ENCODE data around the gene PSG7. TPM values are rescaled to one million over a fixed set of nuclear protein-coding genes. Genes with fewer than 3 reads are reported as not detected.
"Not testable (repeated sequence)": the region's sequence is repeated elsewhere in the genome, so short reads cannot be mapped to it uniquely, and the experiment has no call there.

Gene PSG7
- total RNA-seq, 1 donor from 2014 or later = not detected

DNA sequence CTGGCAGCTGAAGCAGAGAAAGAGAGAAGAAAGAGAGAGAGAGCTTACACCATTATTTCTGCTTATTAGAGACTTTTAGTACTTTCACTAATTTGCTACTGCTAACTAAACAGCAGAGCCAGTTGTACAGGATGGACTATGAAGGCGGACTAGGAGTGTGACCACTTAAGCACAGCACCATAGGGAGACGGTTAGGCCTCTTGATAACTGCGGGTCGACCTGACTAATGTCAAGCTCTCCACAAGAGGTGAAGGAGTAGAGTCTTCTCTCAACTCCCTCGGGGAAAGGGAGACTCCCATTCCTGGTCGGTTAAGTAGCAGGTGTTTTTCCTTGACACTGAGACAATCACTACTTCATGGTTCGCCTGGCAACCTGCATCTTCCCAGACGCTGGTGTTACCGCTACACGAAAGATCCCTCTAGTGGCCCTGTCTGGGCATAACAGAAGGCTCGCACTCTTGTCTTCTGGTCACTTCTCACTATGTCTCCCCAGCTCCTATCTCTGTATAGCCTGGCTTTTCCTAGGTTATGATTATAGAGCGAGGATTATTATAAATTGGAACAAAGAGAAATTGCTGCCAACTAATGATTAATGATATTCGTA lies 5.3 kb upstream of the PSG7 start:
- Mint-ChIP-seq H3K9me3 (ENCODE audit: unreplicated experiment) (no peaks in the 10 kb centered on the region), H3K27ac (ENCODE audit: unreplicated experiment) (no peak overlapping the region), H3K4me1 (ENCODE audit: unreplicated experiment) (no peaks in the 10 kb centered on the region), H3K36me3 (ENCODE audit: low read depth, unreplicated experiment) (no peaks in the 10 kb centered on the region), H3K4me3 (ENCODE audit: unreplicated experiment) (no peak overlapping the region), H3K27me3 (ENCODE audit: unreplicated experiment) (no peaks in the 10 kb centered on the region)
- TF ChIP-seq, protein P1, sequence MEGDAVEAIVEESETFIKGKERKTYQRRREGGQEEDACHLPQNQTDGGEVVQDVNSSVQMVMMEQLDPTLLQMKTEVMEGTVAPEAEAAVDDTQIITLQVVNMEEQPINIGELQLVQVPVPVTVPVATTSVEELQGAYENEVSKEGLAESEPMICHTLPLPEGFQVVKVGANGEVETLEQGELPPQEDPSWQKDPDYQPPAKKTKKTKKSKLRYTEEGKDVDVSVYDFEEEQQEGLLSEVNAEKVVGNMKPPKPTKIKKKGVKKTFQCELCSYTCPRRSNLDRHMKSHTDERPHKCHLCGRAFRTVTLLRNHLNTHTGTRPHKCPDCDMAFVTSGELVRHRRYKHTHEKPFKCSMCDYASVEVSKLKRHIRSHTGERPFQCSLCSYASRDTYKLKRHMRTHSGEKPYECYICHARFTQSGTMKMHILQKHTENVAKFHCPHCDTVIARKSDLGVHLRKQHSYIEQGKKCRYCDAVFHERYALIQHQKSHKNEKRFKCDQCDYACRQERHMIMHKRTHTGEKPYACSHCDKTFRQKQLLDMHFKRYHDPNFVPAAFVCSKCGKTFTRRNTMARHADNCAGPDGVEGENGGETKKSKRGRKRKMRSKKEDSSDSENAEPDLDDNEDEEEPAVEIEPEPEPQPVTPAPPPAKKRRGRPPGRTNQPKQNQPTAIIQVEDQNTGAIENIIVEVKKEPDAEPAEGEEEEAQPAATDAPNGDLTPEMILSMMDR (IDR thresholded peaks at IDR 0.05; ENCODE audit: unreplicated experiment) = peak; percentile 48
- peak; percentile 34 for DNase-seq (ENCODE audit: low spot score)

DNA sequence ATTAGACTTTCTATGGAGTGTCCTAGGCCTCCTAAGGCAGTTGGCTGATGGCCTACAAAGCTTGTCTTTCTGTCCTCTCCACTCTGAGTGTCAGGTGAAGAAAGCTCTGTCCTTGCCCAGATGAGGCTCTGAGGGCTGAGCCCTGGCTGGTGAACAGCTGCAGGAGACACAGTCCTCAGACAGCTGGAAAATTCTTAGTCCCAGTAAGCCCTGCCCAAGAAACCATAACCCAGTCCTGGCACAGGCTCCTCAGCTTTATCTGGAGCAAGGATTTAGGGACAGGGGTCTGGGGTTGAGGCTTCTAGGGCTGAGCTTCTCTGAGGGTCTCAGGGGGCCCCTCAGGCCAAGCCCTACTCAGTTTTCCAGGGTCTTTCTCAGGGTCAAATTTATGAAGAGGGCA lies 2.3 kb downstream of the PSG7 start:
- not testable (repeated sequence) for DNase-seq (ENCODE audit: low spot score); H3K36me3 Mint-ChIP-seq (ENCODE audit: low read depth, unreplicated experiment); H3K4me3 Mint-ChIP-seq (ENCODE audit: unreplicated experiment); H3K9me3 Mint-ChIP-seq (ENCODE audit: unreplicated experiment); H3K4me1 Mint-ChIP-seq (ENCODE audit: unreplicated experiment); H3K27ac Mint-ChIP-seq (ENCODE audit: unreplicated experiment); H3K27me3 Mint-ChIP-seq (ENCODE audit: unreplicated experiment)

DNA sequence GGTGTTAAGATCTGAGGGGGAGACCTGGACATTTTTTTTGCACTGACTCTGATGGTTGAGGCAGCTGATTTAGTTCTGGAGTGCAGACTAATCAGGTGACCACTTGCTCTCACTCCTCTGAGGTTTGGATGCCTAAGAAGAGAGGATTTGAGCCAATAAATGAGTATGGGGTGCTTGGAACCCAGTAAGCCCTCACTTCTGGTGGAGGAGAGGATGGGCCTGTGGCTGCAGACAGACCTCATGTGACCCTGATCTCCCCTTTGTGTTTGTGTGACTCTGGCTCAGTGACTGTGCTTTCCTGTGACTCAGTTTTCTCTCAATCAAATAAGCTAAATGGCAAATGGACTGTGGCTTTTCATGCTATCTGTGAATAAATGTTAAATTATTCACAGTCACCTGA lies 2.8 kb downstream of the PSG7 start:
- not testable (repeated sequence) for H3K4me3 Mint-ChIP-seq (ENCODE audit: unreplicated experiment); H3K27me3 Mint-ChIP-seq (ENCODE audit: unreplicated experiment); H3K4me1 Mint-ChIP-seq (ENCODE audit: unreplicated experiment); H3K27ac Mint-ChIP-seq (ENCODE audit: unreplicated experiment); H3K36me3 Mint-ChIP-seq (ENCODE audit: low read depth, unreplicated experiment); H3K9me3 Mint-ChIP-seq (ENCODE audit: unreplicated experiment); DNase-seq (ENCODE audit: low spot score)

DNA sequence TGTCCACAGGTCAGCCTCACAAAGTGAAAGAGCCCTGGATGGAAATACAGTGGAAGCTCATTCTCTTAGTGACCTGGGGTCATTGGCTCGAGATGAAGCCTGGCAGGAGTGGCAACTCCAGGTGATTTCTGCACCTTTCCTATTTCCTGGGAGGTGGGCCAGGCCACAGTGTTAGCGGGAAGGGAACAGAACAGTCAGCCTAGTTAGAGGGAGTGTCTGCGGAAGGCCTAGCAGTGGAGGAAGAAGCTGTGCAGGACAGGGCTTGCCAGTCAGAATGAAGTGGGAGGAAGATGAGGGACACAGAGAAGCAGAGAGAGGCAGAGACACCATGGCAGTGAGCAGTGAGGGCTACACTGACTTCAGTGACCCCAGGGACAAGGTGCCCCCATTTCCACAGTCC lies 3.6 kb downstream of the PSG7 start:
- not testable (repeated sequence) for DNase-seq (ENCODE audit: low spot score); H3K36me3 Mint-ChIP-seq (ENCODE audit: low read depth, unreplicated experiment); H3K27me3 Mint-ChIP-seq (ENCODE audit: unreplicated experiment); H3K27ac Mint-ChIP-seq (ENCODE audit: unreplicated experiment); H3K4me3 Mint-ChIP-seq (ENCODE audit: unreplicated experiment); H3K9me3 Mint-ChIP-seq (ENCODE audit: unreplicated experiment); H3K4me1 Mint-ChIP-seq (ENCODE audit: unreplicated experiment)

GRCh38 chr19:42932485-42933101 lies 4.4 kb downstream of the PSG7 start:
- DNase-seq (ENCODE audit: low spot score); H3K4me1 Mint-ChIP-seq (ENCODE audit: unreplicated experiment); H3K9me3 Mint-ChIP-seq (ENCODE audit: unreplicated experiment); H3K27ac Mint-ChIP-seq (ENCODE audit: unreplicated experiment); H3K4me3 Mint-ChIP-seq (ENCODE audit: unreplicated experiment); H3K27me3 Mint-ChIP-seq (ENCODE audit: unreplicated experiment); H3K36me3 Mint-ChIP-seq (ENCODE audit: low read depth, unreplicated experiment): not testable (repeated sequence)

GRCh38 chr19:42930214-42930613 lies 6.8 kb downstream of the PSG7 start:
- H3K36me3 Mint-ChIP-seq (ENCODE audit: low read depth, unreplicated experiment); H3K27me3 Mint-ChIP-seq (ENCODE audit: unreplicated experiment); H3K4me3 Mint-ChIP-seq (ENCODE audit: unreplicated experiment); H3K9me3 Mint-ChIP-seq (ENCODE audit: unreplicated experiment); H3K27ac Mint-ChIP-seq (ENCODE audit: unreplicated experiment); H3K4me1 Mint-ChIP-seq (ENCODE audit: unreplicated experiment): not testable (repeated sequence)
- peak; percentile 72 for DNase-seq (ENCODE audit: low spot score)
- TF ChIP-seq, protein P1 (IDR thresholded peaks at IDR 0.05; ENCODE audit: unreplicated experiment) = peak; percentile 60

DNA sequence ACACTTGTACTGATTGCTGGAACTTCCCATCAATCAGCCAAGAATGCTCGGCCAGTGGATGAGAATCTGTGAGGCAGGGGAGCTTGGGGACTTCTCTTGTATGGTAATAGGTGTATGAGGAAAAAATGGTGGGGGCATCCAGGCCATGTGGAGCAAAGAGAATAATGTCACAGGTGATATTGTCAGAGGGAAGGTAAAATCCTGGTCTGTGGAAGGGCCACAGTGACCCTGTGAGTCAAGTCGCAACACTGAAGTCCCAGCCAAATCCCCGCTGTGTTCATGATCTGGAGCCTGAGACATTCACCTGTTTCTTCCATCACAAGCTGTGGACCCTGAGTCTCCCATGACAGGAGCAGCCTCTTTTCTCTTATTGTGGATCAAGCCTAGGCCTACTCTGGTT lies 8.1 kb downstream of the PSG7 start:
- DNase-seq (ENCODE audit: low spot score) = no peak
- no peaks in the 10 kb centered on the region for H3K4me1 Mint-ChIP-seq (ENCODE audit: unreplicated experiment)
- H3K4me3 Mint-ChIP-seq (ENCODE audit: unreplicated experiment) = no peak overlapping the region
- no peaks in the 10 kb centered on the region for H3K36me3 Mint-ChIP-seq (ENCODE audit: low read depth, unreplicated experiment)
- H3K27ac Mint-ChIP-seq (ENCODE audit: unreplicated experiment) = no peak overlapping the region
- no peaks in the 10 kb centered on the region for H3K9me3 Mint-ChIP-seq (ENCODE audit: unreplicated experiment)
- peaks cover 2% of the 10 kb centered on the region for H3K27me3 Mint-ChIP-seq (ENCODE audit: unreplicated experiment)
- TF ChIP-seq, protein P1 (IDR thresholded peaks at IDR 0.05; ENCODE audit: unreplicated experiment) = no peak

All from endothelial cell (in vitro differentiated cells).